22Rv1 (cell line): Measurements from ENCODE around the gene AZU1.

ENCODE experiments used
- CTCF ChIP-seq: fragments of 450-650 bp; IDR thresholded peaks from 2 replicates; pipeline ENCODE4 v1.5.1; 2017; ENCODE audit warnings: mild to moderate bottlenecking
- ZFX ChIP-seq: fragments of 450-650 bp; IDR thresholded peaks from 2 replicates; pipeline ENCODE4 v1.6.1; 2017; ENCODE audit warnings: antibody characterized with exemption, borderline replicate concordance

DNA sequence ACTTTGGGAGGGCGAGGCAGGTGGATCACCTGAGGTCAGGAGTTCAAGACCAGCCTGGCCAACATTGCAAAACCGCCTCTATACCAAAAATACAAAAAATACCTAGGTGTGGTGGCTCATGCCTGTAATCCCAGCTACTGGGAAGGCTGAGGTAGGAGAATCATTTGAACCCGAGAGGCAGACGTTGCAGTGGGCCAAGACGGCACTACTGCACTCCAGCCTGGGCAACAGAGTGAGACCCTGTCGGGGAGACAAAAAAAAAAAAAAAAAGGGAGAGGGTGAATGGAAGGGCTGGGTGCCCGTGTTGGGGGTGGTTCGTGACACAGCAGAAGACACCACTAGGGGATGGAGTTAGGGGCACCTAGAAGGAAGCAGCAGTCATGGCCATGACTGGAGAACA, 42.7 kb downstream of the AZU1 start:
- no peak for TF ChIP-seq CTCF
- no peak for TF ChIP-seq ZFX
